OCI-LY7 (cell line): ENCODE measurements around the gene LMO4. TPM values are rescaled to one million over a fixed set of nuclear protein-coding genes. Genes with fewer than 3 reads are reported as not detected.

Source experiments
- BruUV-seq: library from RNA; stranded (reverse); fragments of 400-500 nt; replicated peaks from 2 replicates; lab custom pipeline; 2021; lab: Mats Ljungman, UMichigan
- CTCF ChIA-PET: fragments of 300-600 bp; sonication (Branson Sonifier 250); formaldehyde crosslinking; loops from one replicate; lab custom pipeline; 2022; ENCODE audit warnings: antibody characterized with exemption; ENCODE audit not compliant: unreplicated experiment; lab: Charles Lee
- POLR2A ChIA-PET: fragments of 300-600 bp; sonication (Branson Sonifier 250); formaldehyde crosslinking; loops from one replicate; lab custom pipeline; 2022; ENCODE audit warnings: antibody characterized with exemption; lab: Charles Lee
- DNase-seq: peaks from one replicate; pipeline ENCODE4 v3.0.0-alpha.2; 2015; ENCODE audit warnings: low spot score
- H2AFZ ChIP-seq: fragments of 200-600 bp; sonication (generic), shearing (Covaris generic); 2 replicates; pipeline ENCODE4 v1.6.1; 2014; ENCODE audit warnings: mild to moderate bottlenecking, antibody characterized with exemption, low read length, moderate library complexity
- H3K27ac ChIP-seq: fragments of 200-600 bp; sonication (generic); 2 replicates; pipeline ENCODE4 v1.5.1; 2014; ENCODE audit warnings: mixed run types, low read depth, mild to moderate bottlenecking, moderate library complexity, low read length, inconsistent platforms; ENCODE audit not compliant: poor library complexity, severe bottlenecking
- H3K36me3 ChIP-seq: fragments of 200-600 bp; sonication (generic); 2 replicates; pipeline ENCODE4 v1.6.1; 2014; ENCODE audit warnings: mild to moderate bottlenecking, antibody characterized with exemption, low read length, moderate library complexity, mixed read lengths; ENCODE audit not compliant: insufficient read depth
- H3K4me1 ChIP-seq: fragments of 200-600 bp; sonication (generic); 2 replicates; pipeline ENCODE4 v1.5.1; 2014; ENCODE audit warnings: mild to moderate bottlenecking, low read length; ENCODE audit not compliant: insufficient read depth, poor library complexity, severe bottlenecking
- H3K4me2 ChIP-seq: fragments of 200-600 bp; sonication (generic); 2 replicates; pipeline ENCODE4 v1.6.1; 2014; ENCODE audit warnings: mild to moderate bottlenecking, low read length
- H3K4me3 ChIP-seq: fragments of 200-600 bp; sonication (generic); 2 replicates; pipeline ENCODE4 v1.5.1; 2014; ENCODE audit warnings: mild to moderate bottlenecking, low read depth, low read length; ENCODE audit not compliant: poor library complexity, severe bottlenecking
- H3K79me2 ChIP-seq: fragments of 200-600 bp; sonication (generic); 2 replicates; pipeline ENCODE4 v1.6.1; 2016; ENCODE audit warnings: low read depth, mild to moderate bottlenecking, low read length, moderate library complexity, mixed read lengths; ENCODE audit not compliant: insufficient read depth
- H3K9me2 ChIP-seq: fragments of 200-600 bp; sonication (generic); 2 replicates; pipeline ENCODE4 v1.6.1; 2016; ENCODE audit warnings: mild to moderate bottlenecking, low read length, mixed read lengths; ENCODE audit not compliant: insufficient read depth
- H3K9me3 ChIP-seq: fragments of 200-600 bp; sonication (generic); 2 replicates; pipeline ENCODE4 v1.6.1; 2014; ENCODE audit warnings: mild to moderate bottlenecking, mixed run types, low read length, mixed read lengths
- H4K20me1 ChIP-seq: fragments of 200-600 bp; sonication (generic); 2 replicates; pipeline ENCODE4 v1.6.1; 2014; ENCODE audit warnings: mild to moderate bottlenecking, antibody characterized with exemption, low read length, moderate library complexity, mixed read lengths; ENCODE audit not compliant: insufficient read depth
- EZH2phosphoT487 ChIP-seq: fragments of 200-600 bp; sonication (generic); IDR thresholded peaks from 2 replicates; pipeline ENCODE4 v1.6.1; 2018; ENCODE audit warnings: low read depth, borderline replicate concordance, mild to moderate bottlenecking, mixed run types, antibody characterized with exemption, low read length, moderate library complexity, mixed read lengths
- intact Hi-C: fragments of 100-400 bp; cut with micrococcal nuclease; formaldehyde crosslinking; loops from one replicate; pipeline ENCODE4 v1.10.0; 2022; ENCODE audit not compliant: unreplicated experiment
- total RNA-seq, 2 experiments: library from RNA; depleted of rRNA in 1 of 2; stranded (reverse); fragments of >200 nt in 1 of 2; shearing (Covaris generic) in 1 of 2; gene quantifications; 2 replicates each; pipeline ENCODE4 v1.2.3, GENCODE V29; 2014 to 2022
- TF ChIP-seq, protein P1 (sequence below): fragments of 200-600 bp; sonication (generic); conservative IDR thresholded peaks from 2 replicates; pipeline ENCODE4 v1.5.1; 2014; ENCODE audit warnings: mild to moderate bottlenecking, antibody characterized with exemption, low read length, moderate library complexity, mixed read lengths

LMO4 gene
- total RNA-seq, 2 experiments from 2014 or later = 19.9 to 35.8 TPM

DNA sequence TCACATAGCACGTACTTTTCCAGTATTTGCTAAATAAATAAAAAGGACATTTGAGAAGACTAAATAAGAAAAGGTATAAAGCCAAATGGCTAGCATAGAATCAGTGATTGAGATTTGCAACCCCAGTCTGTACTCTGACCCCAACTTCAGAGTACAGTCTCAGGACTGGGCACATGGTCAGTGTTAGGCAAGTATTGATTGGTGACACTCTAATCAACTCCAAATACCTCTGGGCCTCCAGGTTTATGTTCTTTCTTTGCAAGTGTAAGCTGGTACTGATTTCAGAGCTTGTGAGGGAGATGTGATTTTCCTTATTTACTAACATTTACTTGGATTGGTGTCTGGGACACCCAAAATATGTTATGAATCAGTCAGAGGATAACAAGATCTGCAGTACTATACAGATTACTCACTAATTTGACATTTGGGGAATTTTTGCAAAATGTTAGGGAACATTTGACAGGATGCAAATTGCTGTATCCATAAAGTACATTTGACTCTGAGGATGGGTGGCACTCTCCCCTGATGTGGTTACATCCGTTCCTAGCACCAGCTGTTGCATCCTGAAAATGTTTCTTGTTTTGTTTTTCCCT is 34.2 kb downstream of the LMO4 start:
- POLR2A ChIA-PET = interaction anchor here (0.6 to 0.7 kb wide), 4 partner anchors 17 to 1598 kb away, joined by 3 to 6 read pairs (median 4); no protein-coding TSS in a partner anchor
- no peaks in the 10 kb centered on the region for H3K9me3 ChIP-seq
- intact Hi-C loops = no loop called here
- H3K4me3 ChIP-seq = no peak overlapping the region
- H4K20me1 ChIP-seq = no peaks in the 10 kb centered on the region
- no peaks in the 10 kb centered on the region for H3K79me2 ChIP-seq
- H3K4me2 ChIP-seq = no peak overlapping the region
- CTCF ChIA-PET = interaction anchor here (0.6 kb wide), 1 partner anchor 925 kb away, joined by 3 read pairs; no protein-coding TSS in a partner anchor
- no peaks in the 10 kb centered on the region for H3K9me2 ChIP-seq
- no TSS peak for BruUV-seq
- TF ChIP-seq EZH2phosphoT487 = no peak
- TF ChIP-seq, protein P1, sequence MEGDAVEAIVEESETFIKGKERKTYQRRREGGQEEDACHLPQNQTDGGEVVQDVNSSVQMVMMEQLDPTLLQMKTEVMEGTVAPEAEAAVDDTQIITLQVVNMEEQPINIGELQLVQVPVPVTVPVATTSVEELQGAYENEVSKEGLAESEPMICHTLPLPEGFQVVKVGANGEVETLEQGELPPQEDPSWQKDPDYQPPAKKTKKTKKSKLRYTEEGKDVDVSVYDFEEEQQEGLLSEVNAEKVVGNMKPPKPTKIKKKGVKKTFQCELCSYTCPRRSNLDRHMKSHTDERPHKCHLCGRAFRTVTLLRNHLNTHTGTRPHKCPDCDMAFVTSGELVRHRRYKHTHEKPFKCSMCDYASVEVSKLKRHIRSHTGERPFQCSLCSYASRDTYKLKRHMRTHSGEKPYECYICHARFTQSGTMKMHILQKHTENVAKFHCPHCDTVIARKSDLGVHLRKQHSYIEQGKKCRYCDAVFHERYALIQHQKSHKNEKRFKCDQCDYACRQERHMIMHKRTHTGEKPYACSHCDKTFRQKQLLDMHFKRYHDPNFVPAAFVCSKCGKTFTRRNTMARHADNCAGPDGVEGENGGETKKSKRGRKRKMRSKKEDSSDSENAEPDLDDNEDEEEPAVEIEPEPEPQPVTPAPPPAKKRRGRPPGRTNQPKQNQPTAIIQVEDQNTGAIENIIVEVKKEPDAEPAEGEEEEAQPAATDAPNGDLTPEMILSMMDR = no peak
- H3K27ac ChIP-seq = no peak overlapping the region
- H3K36me3 ChIP-seq = no peaks in the 10 kb centered on the region
- no peaks in the 10 kb centered on the region for H3K4me1 ChIP-seq
- no peak for DNase-seq
- no peak overlapping the region for H2AFZ ChIP-seq

DNA sequence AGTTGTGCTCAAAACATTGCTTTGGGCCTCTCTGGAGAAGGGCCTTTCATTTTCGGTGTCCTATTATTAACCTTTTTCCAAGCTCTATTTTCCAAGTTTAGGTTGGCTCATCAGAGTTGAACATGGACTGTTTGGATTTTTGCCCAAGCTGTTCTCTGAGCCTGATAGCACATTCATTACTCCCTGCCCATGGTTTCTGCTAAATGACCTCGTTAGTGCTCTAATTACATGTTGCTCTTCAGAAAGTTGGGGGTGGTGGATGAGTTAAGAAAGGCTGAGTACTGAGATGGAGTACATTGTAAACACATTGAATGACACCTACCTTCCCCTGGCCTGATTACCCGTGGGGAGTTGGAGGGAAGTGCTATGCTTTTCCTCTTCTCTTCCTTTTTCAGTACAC is 38.9 kb downstream of the LMO4 start:
- Histone ChIP-seq H3K36me3 (no peaks in the 10 kb centered on the region), H2AFZ (no peak overlapping the region), H3K9me2 (no peaks in the 10 kb centered on the region), H3K4me3 (no peak overlapping the region), H4K20me1 (no peaks in the 10 kb centered on the region), H3K79me2 (no peaks in the 10 kb centered on the region), H3K27ac (no peak overlapping the region), H3K9me3 (no peaks in the 10 kb centered on the region), H3K4me2 (no peak overlapping the region), H3K4me1 (no peaks in the 10 kb centered on the region)
- TF ChIP-seq, protein P1 = no peak
- no peak for TF ChIP-seq EZH2phosphoT487
- BruUV-seq = no TSS peak
- CTCF ChIA-PET = no interaction called here
- POLR2A ChIA-PET = interaction anchor here (1.0 to 1.1 kb wide), 2 partner anchors 22 to 27 kb away, joined by 3 to 4 read pairs; no protein-coding TSS in a partner anchor
- DNase-seq = no peak
- intact Hi-C loops = no loop called here

DNA sequence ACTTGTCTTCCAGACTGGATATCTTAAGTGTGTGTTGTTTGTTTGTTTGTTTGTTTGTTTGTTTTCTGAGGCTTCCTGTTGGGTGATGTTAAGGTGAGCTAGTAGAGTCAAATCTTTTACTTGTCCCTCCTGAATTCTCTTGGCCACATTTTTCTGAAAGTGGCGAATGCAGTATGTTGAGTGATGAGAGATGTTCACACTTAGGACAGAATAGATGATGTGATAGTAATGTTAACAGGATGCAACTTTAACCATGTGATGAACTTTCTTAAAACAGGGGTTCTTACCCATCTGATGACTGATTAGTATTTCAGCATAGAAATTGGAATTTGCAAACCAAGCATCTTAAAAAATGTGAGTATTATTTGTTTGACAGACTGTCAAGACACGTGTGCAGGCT is 40.2 kb downstream of the LMO4 start:
- Histone ChIP-seq H3K79me2 (no peaks in the 10 kb centered on the region), H4K20me1 (no peaks in the 10 kb centered on the region), H3K9me2 (no peaks in the 10 kb centered on the region), H3K36me3 (no peaks in the 10 kb centered on the region), H3K4me2 (no peak overlapping the region), H3K9me3 (no peaks in the 10 kb centered on the region), H2AFZ (no peak overlapping the region), H3K27ac (no peak overlapping the region), H3K4me3 (no peak overlapping the region), H3K4me1 (no peaks in the 10 kb centered on the region)
- DNase-seq = no peak
- intact Hi-C loops = no loop called here
- CTCF ChIA-PET = no interaction called here
- no peak for TF ChIP-seq EZH2phosphoT487
- TF ChIP-seq, protein P1 = no peak
- BruUV-seq = no TSS peak
- POLR2A ChIA-PET = interaction anchor here (1.1 kb wide), 1 partner anchor 233 kb away, joined by 3 read pairs; no protein-coding TSS in a partner anchor
